NCI-H1092 treated with DMSO at 0.1 percent for 48 hours (cell line): ENCODE results near the gene AGAP1.
A peak's percentile ranks its signal among the peaks of the same experiment; 100 is the strongest.

ENCODE experiments used
- DNase-seq: peaks from one replicate; lab custom pipeline; 2025; lab: John Stamatoyannopoulos, UW

Gene AGAP1

GRCh38 chr2:235493775-235494715, at the start of gene AGAP1:
TSS of gene AGAP1 (plus strand) at chr2:235494043.
- DNase-seq = peak; percentile 38

DNA sequence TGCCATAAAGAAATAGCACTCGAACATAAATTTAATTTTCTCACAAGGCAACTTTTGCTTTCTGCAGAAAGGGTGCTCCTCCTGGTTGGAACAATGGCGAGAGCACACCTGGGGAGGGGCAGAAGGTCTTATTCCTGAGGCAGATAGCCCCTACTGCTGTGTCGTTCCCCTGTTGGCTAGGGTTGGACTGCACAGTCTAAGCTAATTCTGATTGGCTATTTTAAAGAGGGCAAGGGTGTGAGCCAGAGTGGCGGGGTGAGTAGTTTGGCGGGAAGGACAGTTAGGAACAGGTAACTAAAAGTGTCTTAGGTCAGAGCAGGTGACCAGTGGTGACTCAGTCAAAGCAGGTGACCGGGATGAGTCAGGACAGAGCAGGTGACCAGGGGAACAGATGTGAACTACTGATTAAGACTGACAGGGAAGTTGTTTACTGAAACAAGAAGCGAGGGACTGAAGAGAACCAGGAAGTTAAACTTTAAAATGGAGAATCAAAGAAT, 49.7 kb upstream of the AGAP1 start:
- DNase-seq = no peak

GRCh38 chr2:235445116-235445515, 48.7 kb upstream of the AGAP1 start:
- DNase-seq = no peak

DNA sequence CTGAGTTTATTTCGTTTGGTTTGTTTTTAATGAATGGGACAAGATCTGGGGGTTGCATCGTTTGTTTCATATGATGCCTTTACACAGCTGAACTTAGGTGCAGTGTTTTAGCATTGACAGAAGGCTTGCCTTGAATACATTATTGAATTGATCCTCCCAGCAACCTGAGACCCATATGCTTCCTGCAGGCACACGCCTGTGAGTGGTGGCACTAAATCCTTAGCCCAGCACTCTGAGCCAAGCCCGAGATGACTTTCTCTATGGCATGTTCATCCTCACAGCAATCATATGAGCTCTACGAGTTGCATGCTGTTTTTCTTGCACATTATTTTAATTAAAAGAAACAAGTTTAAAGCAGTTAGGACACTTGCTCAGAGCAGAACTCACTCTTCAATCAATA, 47.8 kb upstream of the AGAP1 start:
- no peak for DNase-seq

DNA sequence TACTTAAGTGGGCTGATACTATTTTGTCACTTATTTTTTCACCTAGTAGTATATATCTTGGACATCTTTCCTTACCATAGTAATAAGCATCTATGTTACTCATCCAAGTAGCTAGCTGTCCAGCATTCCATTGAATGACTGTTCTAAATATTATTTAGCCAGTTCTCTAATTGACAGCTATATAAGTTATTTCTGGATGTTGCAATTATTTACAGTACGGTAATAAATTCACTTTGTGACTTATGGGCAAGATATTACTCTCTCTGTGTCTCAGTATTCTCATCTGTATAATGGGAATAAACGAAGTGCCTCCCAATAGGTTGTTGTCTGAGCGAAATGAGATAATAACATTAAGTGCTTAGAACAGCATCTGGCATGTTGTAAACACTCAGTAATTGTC, 46.6 kb upstream of the AGAP1 start:
- DNase-seq = no peak

DNA sequence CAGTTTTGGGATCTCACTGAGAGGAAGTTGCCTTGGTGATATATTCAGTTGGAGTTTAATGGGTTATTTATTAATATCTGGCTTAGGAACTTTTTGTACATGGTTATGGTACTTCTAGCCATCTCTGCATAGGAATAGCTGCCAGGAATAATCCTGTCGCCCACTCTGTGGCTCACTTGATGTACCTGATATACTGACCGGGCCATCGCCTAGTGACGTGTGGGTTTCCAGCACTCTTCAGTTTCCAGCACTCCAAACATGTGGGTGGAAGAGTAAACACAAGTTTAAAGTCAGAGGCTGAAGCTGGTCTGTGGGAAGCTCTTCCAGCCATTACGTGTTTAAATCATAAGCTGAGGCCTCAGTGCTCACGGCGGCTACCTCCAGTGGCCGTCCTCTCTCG, 44.3 kb upstream of the AGAP1 start:
- DNase-seq = no peak

GRCh38 chr2:235453605-235454151, 40.2 kb upstream of the AGAP1 start:
- no peak for DNase-seq

DNA sequence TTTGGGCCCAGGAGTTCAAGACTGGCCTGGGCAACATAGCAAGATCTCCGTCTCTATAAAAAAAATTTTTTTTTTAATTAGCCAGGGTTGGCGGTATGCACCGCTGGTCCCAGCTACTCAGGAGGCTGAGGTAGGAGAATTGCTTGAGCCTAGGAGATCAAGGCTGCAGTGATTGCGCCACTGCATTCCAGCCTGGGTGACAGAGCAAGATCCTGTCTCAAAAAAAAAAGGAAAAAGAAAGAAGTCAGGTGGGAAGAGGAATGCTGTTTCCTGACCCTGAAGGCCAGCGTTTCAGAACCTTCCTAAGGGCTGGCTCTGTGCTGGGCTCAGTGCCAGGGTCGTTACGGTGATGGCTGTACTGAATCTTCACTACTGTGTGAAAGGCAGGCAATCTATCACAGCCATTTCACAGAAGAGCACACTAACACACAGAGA, 35.0 kb upstream of the AGAP1 start:
- peak; percentile 7 for DNase-seq

DNA sequence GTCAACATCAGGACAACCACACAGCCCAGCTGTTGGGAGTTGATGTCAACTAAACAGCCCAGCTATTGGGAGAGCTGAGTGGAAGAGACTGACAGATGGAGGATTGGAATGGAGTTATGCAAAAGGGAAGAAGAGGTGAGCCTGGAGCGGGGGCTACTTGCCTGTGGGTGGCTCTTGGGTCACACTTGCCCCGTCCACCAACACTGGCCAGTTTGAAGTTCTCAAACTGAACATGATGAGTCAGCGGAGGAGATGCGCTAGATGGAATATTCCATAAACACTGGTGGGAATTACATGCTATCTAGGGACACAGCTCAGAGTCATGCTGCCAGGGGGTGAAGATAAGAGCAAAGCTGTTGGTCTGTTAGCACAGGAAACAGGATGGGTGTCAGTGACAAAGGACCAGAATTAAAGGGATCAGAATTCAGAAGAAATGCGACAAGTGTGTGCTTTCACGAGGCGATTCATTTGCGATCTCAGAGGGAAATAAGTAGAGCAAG, 33.2 kb upstream of the AGAP1 start:
- no peak for DNase-seq

DNA sequence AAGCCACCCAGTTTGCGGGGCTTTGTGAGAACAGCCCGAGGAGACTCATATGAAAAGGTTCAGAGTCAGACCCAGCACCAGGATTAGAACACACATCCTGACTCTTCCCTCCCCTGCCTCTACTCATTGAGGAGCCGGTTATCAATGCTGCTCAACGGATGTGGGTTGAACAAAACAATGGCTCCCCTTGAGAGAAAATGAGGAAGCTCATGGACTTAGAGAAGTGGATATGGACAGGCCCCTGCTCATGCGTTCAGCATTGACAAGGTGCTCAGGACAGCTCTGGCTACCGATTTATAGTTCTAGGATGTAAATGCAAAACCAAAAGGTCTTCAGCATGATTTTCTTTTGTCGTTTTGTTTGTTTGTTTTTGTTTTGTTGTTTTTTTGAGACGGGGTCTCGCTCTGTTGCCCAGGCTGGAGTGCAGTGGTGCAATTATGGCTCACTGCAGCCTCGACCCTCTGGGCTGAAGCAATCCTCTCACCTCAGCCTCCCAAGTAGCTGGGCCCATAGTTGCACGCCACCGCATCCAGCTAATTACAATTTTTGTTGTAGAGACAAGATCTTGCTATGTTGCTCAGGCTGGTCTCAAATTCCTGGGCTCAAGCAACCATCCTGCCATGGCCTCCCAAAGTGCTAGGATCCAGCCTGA, 32.0 kb upstream of the AGAP1 start:
- no peak for DNase-seq

GRCh38 chr2:235462415-235462790, 31.4 kb upstream of the AGAP1 start:
- DNase-seq = no peak

- no peak for DNase-seq
Observed at GRCh38 chr2:235463893-235464292, 29.9 kb upstream of the AGAP1 start.

DNA sequence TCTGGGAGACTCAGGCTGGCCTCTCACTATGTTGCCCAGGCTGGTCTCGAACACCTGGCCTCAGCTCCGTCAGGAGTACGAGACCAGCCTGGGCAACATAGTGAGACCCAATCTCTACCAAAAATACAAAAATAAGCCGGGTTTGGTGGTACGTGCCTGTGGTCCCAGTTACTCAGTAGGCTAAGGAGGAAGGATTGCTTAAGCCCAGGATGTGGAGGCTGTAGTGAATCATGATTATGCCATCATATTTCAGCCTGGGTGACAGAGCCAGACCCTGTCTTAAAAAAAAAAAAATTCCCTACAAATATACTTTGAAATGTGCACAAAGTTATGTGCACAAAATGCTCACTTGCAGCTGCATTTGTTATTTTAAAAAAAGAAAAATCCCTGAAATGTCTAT, 26.3 kb upstream of the AGAP1 start:
- DNase-seq = no peak

DNA sequence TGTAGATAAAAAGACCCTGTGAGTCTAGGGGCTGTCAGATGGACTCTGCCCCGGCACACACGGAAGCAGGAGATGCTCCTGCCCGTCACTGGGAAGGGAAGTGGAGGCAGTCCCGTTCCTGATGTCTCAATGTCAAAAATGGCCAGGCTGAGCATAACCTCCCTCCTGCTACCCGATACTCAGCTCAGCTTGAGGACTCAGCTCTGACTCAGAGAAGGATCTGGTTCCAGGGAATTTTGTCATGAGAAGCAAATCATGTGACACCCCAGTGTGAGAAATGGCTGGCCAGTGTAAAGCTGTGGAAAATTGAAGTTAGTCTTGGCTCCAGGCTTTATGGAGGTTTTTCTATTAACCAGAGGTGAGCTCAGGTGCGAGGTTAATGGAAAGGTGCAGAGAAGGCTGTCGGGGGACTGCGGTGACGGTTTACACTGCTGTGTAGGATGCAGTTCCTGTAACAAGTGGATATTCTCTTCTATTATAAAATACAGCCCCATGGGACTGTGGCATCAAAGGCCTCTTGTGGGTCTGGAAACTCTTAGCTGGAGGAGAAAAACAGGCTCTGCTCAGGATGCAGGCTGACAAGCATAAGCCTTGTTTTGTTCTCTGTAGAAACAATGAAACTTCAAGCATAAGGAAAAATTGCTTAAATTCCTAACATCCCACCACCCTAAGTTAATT, 24.7 kb upstream of the AGAP1 start:
- peak; percentile 3 for DNase-seq

GRCh38 chr2:235471186-235471747, 22.6 kb upstream of the AGAP1 start:
- no peak for DNase-seq

DNA sequence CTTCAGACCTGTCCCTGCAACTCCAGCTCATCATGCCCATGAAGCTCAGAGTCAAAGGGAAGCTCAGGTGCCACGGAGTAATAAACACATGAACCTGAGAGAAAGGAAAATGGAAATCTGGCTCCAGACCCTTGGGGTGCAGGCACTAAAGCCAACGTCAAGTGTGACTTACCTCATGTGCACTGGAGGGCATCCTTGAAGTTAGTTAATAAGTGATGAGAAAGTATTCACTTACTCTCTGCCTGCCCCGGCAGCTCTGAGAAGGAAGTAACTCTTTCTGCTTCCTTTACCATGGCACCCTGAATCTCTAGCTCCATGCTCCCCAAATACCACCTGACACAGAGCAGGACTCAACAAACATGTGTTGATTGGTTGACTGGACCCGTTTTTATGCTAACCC, 21.4 kb upstream of the AGAP1 start:
- DNase-seq = no peak

- DNase-seq = no peak
Observed at GRCh38 chr2:235478609-235479008, 15.2 kb upstream of the AGAP1 start.

DNA sequence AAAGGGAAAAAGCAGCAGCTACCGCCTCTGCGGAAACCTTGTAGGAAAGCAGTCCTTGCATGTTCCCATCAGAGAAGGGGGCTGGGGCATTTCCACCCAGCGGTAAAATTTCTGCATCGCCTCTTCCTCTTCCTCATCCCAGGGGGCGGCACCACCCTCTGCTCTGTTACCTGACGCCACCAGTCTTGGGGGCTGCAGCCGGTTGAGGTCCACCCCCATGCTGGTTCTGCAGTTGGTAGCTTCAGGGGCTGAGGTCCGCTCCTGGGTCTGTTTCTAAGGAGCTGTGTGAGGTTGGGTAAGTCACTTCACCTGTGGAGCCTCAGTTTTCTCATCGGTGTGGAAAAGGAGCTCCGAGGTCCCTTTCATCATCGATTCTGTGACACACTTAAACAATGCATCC, 14.2 kb upstream of the AGAP1 start:
- no peak for DNase-seq

GRCh38 chr2:235480614-235481013, 13.2 kb upstream of the AGAP1 start:
- DNase-seq = no peak

DNA sequence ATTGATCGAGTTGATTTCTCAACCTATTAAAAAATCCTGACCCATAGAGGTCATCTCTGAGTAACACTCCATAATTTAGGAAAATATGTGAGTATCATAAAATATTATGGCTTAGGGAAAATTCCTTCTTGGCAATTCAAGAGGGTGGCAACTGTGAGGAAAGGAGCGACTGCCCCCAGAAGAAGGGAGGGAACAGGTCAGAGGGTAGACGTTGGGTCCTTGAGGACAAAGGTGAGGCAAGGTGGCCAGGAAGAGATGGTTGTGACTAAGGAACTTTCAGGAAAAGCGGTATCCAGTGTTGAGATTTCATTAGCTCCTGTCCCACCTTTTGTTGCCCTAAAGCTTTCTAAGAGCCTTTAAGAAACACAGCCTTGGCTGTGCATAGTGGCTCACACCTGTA, 10.5 kb upstream of the AGAP1 start:
- DNase-seq = no peak

DNA sequence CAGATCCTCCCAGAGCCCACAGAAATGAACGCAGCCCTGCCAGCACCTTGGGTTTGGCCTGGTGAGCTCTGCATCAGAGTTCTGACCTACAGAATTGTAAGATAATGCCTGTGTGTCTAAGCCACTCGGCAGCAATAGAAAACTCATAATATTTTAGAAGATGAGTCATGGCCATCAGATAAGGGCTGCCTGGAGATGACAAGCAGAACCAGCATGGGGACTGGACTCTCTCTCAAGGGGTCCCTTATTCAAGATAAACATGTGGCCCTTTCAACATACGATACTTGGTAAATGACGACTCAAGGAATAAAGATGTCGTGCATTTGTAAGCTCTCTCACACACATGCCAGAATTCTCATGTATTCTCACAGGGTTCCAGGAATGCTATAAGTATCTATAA, 8.5 kb upstream of the AGAP1 start:
- no peak for DNase-seq

- DNase-seq = no peak
Observed at GRCh38 chr2:235486729-235487128, 7.1 kb upstream of the AGAP1 start.
